22Rv1 (cell line): ENCODE data around the gene DVL2.

Experiments
- ZFX ChIP-seq: fragments of 450-650 bp; IDR thresholded peaks from 2 replicates; pipeline ENCODE4 v1.6.1; 2017; ENCODE audit warnings: antibody characterized with exemption, borderline replicate concordance
- TF ChIP-seq, protein P1 (sequence below): fragments of 450-650 bp; IDR thresholded peaks from 2 replicates; pipeline ENCODE4 v1.5.1; 2017; ENCODE audit warnings: mild to moderate bottlenecking

- TF ChIP-seq, protein P1, sequence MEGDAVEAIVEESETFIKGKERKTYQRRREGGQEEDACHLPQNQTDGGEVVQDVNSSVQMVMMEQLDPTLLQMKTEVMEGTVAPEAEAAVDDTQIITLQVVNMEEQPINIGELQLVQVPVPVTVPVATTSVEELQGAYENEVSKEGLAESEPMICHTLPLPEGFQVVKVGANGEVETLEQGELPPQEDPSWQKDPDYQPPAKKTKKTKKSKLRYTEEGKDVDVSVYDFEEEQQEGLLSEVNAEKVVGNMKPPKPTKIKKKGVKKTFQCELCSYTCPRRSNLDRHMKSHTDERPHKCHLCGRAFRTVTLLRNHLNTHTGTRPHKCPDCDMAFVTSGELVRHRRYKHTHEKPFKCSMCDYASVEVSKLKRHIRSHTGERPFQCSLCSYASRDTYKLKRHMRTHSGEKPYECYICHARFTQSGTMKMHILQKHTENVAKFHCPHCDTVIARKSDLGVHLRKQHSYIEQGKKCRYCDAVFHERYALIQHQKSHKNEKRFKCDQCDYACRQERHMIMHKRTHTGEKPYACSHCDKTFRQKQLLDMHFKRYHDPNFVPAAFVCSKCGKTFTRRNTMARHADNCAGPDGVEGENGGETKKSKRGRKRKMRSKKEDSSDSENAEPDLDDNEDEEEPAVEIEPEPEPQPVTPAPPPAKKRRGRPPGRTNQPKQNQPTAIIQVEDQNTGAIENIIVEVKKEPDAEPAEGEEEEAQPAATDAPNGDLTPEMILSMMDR, result no peak
- TF ChIP-seq ZFX, result no peak
These were observed 3.6 kb upstream of the DVL2 start for GRCh38 chr17:7237761-7238419.
